Adipocyte (in vitro differentiated cells): ENCODE results near the gene PPARGC1A.

Experiments
- DNase-seq: peaks from one replicate; pipeline ENCODE4 v3.0.0-alpha.2; 2015; ENCODE audit warnings: low read depth
- H3K27me3 ChIP-seq: replicated peaks from 2 replicates; pipeline ENCODE4 v1.7.0; 2013; ENCODE audit warnings: mild to moderate bottlenecking, low read length, moderate library complexity; ENCODE audit not compliant: control insufficient read depth, insufficient read depth
- H3K36me3 ChIP-seq: 2 replicates; pipeline ENCODE4 v1.7.0; 2013; ENCODE audit warnings: low read length, mild to moderate bottlenecking, moderate library complexity; ENCODE audit not compliant: control insufficient read depth, insufficient read depth, severe bottlenecking
- H3K4me1 ChIP-seq: 2 replicates; pipeline ENCODE4 v1.7.0; 2013; ENCODE audit warnings: mild to moderate bottlenecking, low read length, moderate library complexity; ENCODE audit not compliant: control insufficient read depth, insufficient read depth
- H3K4me3 ChIP-seq: 2 replicates; pipeline ENCODE4 v1.7.0; 2013; ENCODE audit warnings: mild to moderate bottlenecking, low read length, moderate library complexity
- H3K9ac ChIP-seq: 2 replicates; pipeline ENCODE4 v1.7.0; 2013; ENCODE audit warnings: mild to moderate bottlenecking, low read length, moderate library complexity
- H3K9me3 ChIP-seq: 2 replicates; pipeline ENCODE4 v1.7.0; 2013; ENCODE audit warnings: mild to moderate bottlenecking, low read length, moderate library complexity; ENCODE audit not compliant: control insufficient read depth

PPARGC1A gene

GRCh38 chr4:23923141-23923540 lies 33.3 kb upstream of the PPARGC1A start:
- Histone ChIP-seq H3K4me1 (peaks cover 10% of the 10 kb centered on the region), H3K4me3 (no peak overlapping the region), H3K9me3 (no peaks in the 10 kb centered on the region), H3K9ac (no peak overlapping the region), H3K36me3 (no peaks in the 10 kb centered on the region), H3K27me3 (no peaks in the 10 kb centered on the region)
- DNase-seq: no peak

- H3K27me3 ChIP-seq: no peaks in the 10 kb centered on the region
- no peak overlapping the region for H3K4me3 ChIP-seq
- no peaks in the 10 kb centered on the region for H3K9me3 ChIP-seq
- DNase-seq: no peak
- H3K4me1 ChIP-seq: peaks cover 10% of the 10 kb centered on the region
- no peaks in the 10 kb centered on the region for H3K36me3 ChIP-seq
- H3K9ac ChIP-seq: no peak overlapping the region
Observed at GRCh38 chr4:23922541-23923111, 32.8 kb upstream of the PPARGC1A start.

- H3K4me1 ChIP-seq: peaks cover 12% of the 10 kb centered on the region
- DNase-seq: no peak
- H3K4me3 ChIP-seq: no peak overlapping the region
- no peaks in the 10 kb centered on the region for H3K9me3 ChIP-seq
- no peaks in the 10 kb centered on the region for H3K27me3 ChIP-seq
- H3K9ac ChIP-seq: no peak overlapping the region
- no peaks in the 10 kb centered on the region for H3K36me3 ChIP-seq
Observed at GRCh38 chr4:23922013-23922412, 32.2 kb upstream of the PPARGC1A start.

GRCh38 chr4:23921447-23921845 lies 31.6 kb upstream of the PPARGC1A start:
- H3K9ac ChIP-seq: no peak overlapping the region
- H3K4me3 ChIP-seq: no peak overlapping the region
- no peak for DNase-seq
- peaks cover 16% of the 10 kb centered on the region for H3K4me1 ChIP-seq
- H3K27me3 ChIP-seq: no peaks in the 10 kb centered on the region
- no peaks in the 10 kb centered on the region for H3K9me3 ChIP-seq
- H3K36me3 ChIP-seq: no peaks in the 10 kb centered on the region

- DNase-seq: no peak
- H3K36me3 ChIP-seq: no peaks in the 10 kb centered on the region
Observed at GRCh38 chr4:23920716-23921446, 31.0 kb upstream of the PPARGC1A start.

GRCh38 chr4:23920296-23920695 lies 30.4 kb upstream of the PPARGC1A start:
- H3K9me3 ChIP-seq: no peaks in the 10 kb centered on the region
- DNase-seq: no peak
- H3K9ac ChIP-seq: no peak overlapping the region
- no peaks in the 10 kb centered on the region for H3K36me3 ChIP-seq
- no peak overlapping the region for H3K4me3 ChIP-seq
- H3K27me3 ChIP-seq: no peaks in the 10 kb centered on the region
- peaks cover 16% of the 10 kb centered on the region for H3K4me1 ChIP-seq

More at GRCh38 chr4:23920716-23921446, 31.0 kb upstream of the PPARGC1A start:
- H3K4me3 ChIP-seq: no peak overlapping the region
- H3K27me3 ChIP-seq: no peaks in the 10 kb centered on the region
- H3K4me1 ChIP-seq: peaks cover 16% of the 10 kb centered on the region
- H3K9ac ChIP-seq: no peak overlapping the region
- no peaks in the 10 kb centered on the region for H3K9me3 ChIP-seq

GRCh38 chr4:23916282-23916681 lies 26.4 kb upstream of the PPARGC1A start:
- no peak for DNase-seq
- H3K4me3 ChIP-seq: no peak overlapping the region
- H3K36me3 ChIP-seq: no peaks in the 10 kb centered on the region
- H3K9me3 ChIP-seq: no peaks in the 10 kb centered on the region
- no peaks in the 10 kb centered on the region for H3K27me3 ChIP-seq
- H3K9ac ChIP-seq: no peak overlapping the region
- peaks cover 5% of the 10 kb centered on the region for H3K4me1 ChIP-seq

GRCh38 chr4:23915459-23916132 lies 25.7 kb upstream of the PPARGC1A start:
- H3K4me3 ChIP-seq: no peak overlapping the region
- H3K27me3 ChIP-seq: no peaks in the 10 kb centered on the region
- DNase-seq: no peak
- H3K36me3 ChIP-seq: no peaks in the 10 kb centered on the region
- H3K4me1 ChIP-seq: peaks cover 5% of the 10 kb centered on the region
- no peaks in the 10 kb centered on the region for H3K9me3 ChIP-seq
- no peak overlapping the region for H3K9ac ChIP-seq

GRCh38 chr4:23911675-23912455 lies 22.0 kb upstream of the PPARGC1A start:
- peaks cover 2% of the 10 kb centered on the region for H3K4me1 ChIP-seq
- no peaks in the 10 kb centered on the region for H3K36me3 ChIP-seq
- H3K27me3 ChIP-seq: no peaks in the 10 kb centered on the region
- H3K4me3 ChIP-seq: no peak overlapping the region
- no peak overlapping the region for H3K9ac ChIP-seq
- H3K9me3 ChIP-seq: no peaks in the 10 kb centered on the region
- no peak for DNase-seq

GRCh38 chr4:23909671-23910070 lies 19.8 kb upstream of the PPARGC1A start:
- H3K9me3 ChIP-seq: no peaks in the 10 kb centered on the region
- DNase-seq: no peak
- no peaks in the 10 kb centered on the region for H3K36me3 ChIP-seq
- H3K27me3 ChIP-seq: no peaks in the 10 kb centered on the region
- no peak overlapping the region for H3K4me3 ChIP-seq
- H3K9ac ChIP-seq: no peak overlapping the region
- H3K4me1 ChIP-seq: no peaks in the 10 kb centered on the region

GRCh38 chr4:23906839-23907238 lies 17.0 kb upstream of the PPARGC1A start:
- H3K27me3 ChIP-seq: no peaks in the 10 kb centered on the region
- no peaks in the 10 kb centered on the region for H3K9me3 ChIP-seq
- DNase-seq: no peak
- H3K36me3 ChIP-seq: no peaks in the 10 kb centered on the region
- H3K4me3 ChIP-seq: no peak overlapping the region
- no peak overlapping the region for H3K9ac ChIP-seq
- no peaks in the 10 kb centered on the region for H3K4me1 ChIP-seq
